SK-N-MC (cell line): ENCODE data around the gene DDI1.
"Not testable (repeated sequence)": the region's sequence is repeated elsewhere in the genome, so short reads cannot be mapped to it uniquely, and the experiment has no call there.

ENCODE experiments used
- DNase-seq: peaks from one replicate; pipeline ENCODE4 v3.0.0-alpha.2; 2011; ENCODE audit warnings: low read depth, low spot score
- H3K27ac ChIP-seq: fragments of 200-600 bp; sonication (generic); 2 replicates; pipeline ENCODE4 v1.5.1; 2016; ENCODE audit warnings: mixed run types
- H3K36me3 ChIP-seq: fragments of 200-600 bp; sonication (generic); 2 replicates; pipeline ENCODE4 v1.6.1; 2017; ENCODE audit warnings: antibody characterized with exemption, low read length, mixed read lengths; ENCODE audit not compliant: insufficient read depth
- H3K4me3 ChIP-seq: fragments of 200-600 bp; sonication (generic); 2 replicates; pipeline ENCODE4 v1.5.1; 2016
- H3K9ac ChIP-seq: fragments of 200-600 bp; sonication (generic); 2 replicates; pipeline ENCODE4 v1.8.0; 2017; ENCODE audit warnings: mixed run types, mixed read lengths; ENCODE audit not compliant: insufficient read length
- H3K9me3 ChIP-seq: fragments of 200-600 bp; sonication (generic); 2 replicates; pipeline ENCODE4 v1.6.1; 2017; ENCODE audit warnings: low read depth, mild to moderate bottlenecking, antibody characterized with exemption, low read length, moderate library complexity, mixed read lengths
- EZH2 ChIP-seq: fragments of 200-600 bp; sonication (generic); IDR thresholded peaks from one replicate; pipeline ENCODE4 v1.6.1; 2017; ENCODE audit warnings: antibody characterized with exemption
- FOXP2 ChIP-seq: optimal IDR thresholded peaks from 2 replicates; pipeline ENCODE3; 2011; ENCODE audit warnings: mild to moderate bottlenecking, moderate library complexity; ENCODE audit not compliant: insufficient read depth; ENCODE audit errors: extremely low read length, control extremely low read depth
- POLR2AphosphoS5 ChIP-seq: IDR thresholded peaks from 2 replicates; pipeline ENCODE4 v1.6.1; 2012; ENCODE audit warnings: mild to moderate bottlenecking, low read depth, low read length, borderline replicate concordance

DDI1 gene

DNA sequence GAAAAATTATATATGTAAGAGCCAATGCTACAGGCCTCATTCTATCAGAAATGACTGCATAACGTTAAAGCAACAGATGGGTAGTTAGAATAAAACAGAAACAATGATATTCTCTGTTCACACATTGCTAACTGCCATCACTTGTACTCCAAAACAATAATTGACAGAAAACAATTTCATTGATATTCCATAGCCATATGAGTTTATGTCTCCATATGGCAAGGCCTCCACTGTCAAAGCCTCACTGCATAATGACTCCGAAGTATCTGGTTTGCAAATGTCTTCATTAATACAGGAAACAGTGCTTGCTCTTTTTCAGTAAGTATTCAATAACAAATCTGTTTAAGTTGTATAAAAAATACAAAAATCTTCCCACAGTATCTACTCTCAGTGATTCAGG lies 9.9 kb downstream of the DDI1 start:
- no peak overlapping the region for H3K27ac ChIP-seq
- H3K36me3 ChIP-seq = no peaks in the 10 kb centered on the region
- H3K4me3 ChIP-seq = no peak overlapping the region
- TF ChIP-seq EZH2 = no peak
- TF ChIP-seq FOXP2 = no peak
- TF ChIP-seq POLR2AphosphoS5 = no peak
- DNase-seq = no peak
- H3K9me3 ChIP-seq = no peaks in the 10 kb centered on the region
- no peak overlapping the region for H3K9ac ChIP-seq

DNA sequence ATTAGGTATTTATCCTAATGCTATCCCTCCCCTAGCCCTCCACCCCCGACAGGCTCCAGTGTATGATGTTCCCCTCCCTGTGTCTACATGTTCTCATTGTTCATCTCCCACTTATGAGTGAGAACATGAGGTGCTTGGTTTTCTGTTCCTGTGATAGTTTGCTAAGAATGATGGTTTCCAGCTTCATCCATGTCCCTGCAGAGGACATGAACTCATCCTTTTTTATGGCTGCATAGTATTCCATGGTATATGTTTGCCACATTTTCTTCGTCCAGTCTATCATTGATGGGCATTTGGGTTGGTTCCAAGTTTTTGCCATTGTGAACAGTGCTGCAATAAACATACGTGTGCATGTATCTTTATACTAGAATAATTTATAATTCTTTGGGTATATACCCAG lies 10.4 kb downstream of the DDI1 start:
- H3K27ac ChIP-seq, H3K9me3 ChIP-seq, H3K9ac ChIP-seq, DNase-seq, H3K4me3 ChIP-seq, H3K36me3 ChIP-seq: not testable (repeated sequence)

DNA sequence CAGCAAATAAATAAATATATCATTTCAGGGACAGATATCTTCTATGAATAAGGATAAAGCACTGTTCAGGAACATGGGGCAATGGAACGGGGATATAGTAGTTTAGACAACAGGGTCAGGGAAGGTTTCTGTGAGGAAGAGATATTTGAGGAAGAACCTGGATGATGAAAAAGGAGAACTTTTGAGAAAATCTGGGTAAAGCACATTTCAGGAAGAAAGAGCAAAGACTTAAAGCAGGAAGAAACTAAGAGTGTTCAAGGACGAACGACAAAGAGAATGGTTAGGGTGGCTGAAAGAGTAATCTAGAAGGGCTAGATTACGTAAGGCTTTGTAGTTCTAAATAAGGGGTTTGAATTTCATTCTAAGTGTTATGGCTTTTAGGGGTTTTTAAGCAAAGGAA lies 12.7 kb downstream of the DDI1 start:
- Histone ChIP-seq H3K9me3 (no peaks in the 10 kb centered on the region), H3K4me3 (no peak overlapping the region), H3K9ac (no peak overlapping the region)

DNA sequence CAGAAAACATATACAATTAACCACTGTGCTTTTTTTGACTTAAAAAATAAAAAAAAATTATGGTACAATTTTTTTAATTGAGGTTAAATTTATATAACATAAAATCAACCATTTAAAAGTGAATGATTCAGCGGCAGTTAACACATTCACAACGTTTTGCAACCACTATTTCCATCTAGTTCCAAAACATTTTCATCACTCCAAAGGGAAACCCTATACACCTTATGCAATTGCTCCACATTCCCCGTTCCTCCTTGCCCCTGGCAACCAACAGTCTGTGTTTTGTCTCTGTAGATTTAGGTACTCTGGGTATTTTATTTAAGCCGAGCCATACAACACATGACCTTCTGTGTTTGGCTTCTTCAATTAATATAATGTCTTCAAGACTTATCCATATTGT lies 15.3 kb downstream of the DDI1 start:
- Histone ChIP-seq H3K4me3 (no peak overlapping the region), H3K27ac (no peak overlapping the region), H3K36me3 (no peaks in the 10 kb centered on the region), H3K9me3 (no peaks in the 10 kb centered on the region), H3K9ac (no peak overlapping the region)
- DNase-seq = no peak
- TF ChIP-seq FOXP2 (no peak), POLR2AphosphoS5 (no peak), EZH2 (no peak)

More for the DNA sequence above, 12.7 kb downstream of the DDI1 start:
- no peaks in the 10 kb centered on the region for H3K36me3 ChIP-seq
- no peak for DNase-seq
- TF ChIP-seq EZH2 (no peak), POLR2AphosphoS5 (no peak), FOXP2 (no peak)
- H3K27ac ChIP-seq = no peak overlapping the region

- DNase-seq = no peak
Observed at GRCh38 chr11:104053743-104054478, 17.5 kb downstream of the DDI1 start.

DNA sequence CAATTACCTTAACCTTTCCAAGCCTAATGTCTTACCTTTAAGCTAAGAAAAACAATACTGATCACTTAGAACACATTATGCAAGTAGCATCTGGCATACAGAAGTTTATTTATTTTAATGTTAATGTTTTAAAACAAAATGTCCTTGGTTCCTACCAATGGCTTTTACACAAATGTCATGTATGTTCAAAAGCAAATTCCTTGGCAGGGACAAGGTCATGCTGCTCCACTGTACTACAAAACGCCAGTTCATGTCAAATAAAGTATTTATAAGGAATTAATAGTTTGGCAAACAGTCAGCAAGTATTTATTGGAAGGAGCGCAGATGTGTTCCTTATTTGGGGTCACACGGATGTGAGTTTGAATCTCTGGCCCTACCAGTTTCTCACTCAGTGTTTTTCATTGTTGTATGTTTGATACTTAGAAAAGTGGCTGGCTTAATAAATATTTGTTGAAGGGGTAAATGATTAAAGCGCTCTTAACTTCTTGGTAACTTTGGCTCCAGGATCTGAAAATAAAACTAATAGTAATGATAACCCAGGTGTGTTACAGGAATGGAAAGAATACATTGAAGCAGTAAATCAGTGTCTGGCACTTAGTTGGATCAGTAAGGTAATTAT lies 18.6 kb downstream of the DDI1 start:
- Histone ChIP-seq H3K9me3 (no peaks in the 10 kb centered on the region), H3K4me3 (no peak overlapping the region), H3K36me3 (no peaks in the 10 kb centered on the region), H3K9ac (no peak overlapping the region), H3K27ac (no peak overlapping the region)
- DNase-seq = no peak
- TF ChIP-seq FOXP2 = no peak
- no peak for TF ChIP-seq EZH2
- TF ChIP-seq POLR2AphosphoS5 = no peak

More at GRCh38 chr11:104053743-104054478, 17.5 kb downstream of the DDI1 start:
- Histone ChIP-seq H3K4me3 (no peak overlapping the region), H3K36me3 (no peaks in the 10 kb centered on the region), H3K9me3 (no peaks in the 10 kb centered on the region), H3K9ac (no peak overlapping the region), H3K27ac (no peak overlapping the region)
- TF ChIP-seq FOXP2 = no peak
- TF ChIP-seq POLR2AphosphoS5 = no peak
- TF ChIP-seq EZH2 = no peak

- Histone ChIP-seq H3K36me3 (no peaks in the 10 kb centered on the region), H3K9me3 (no peaks in the 10 kb centered on the region), H3K9ac (no peak overlapping the region), H3K27ac (no peak overlapping the region), H3K4me3 (no peak overlapping the region)
- no peak for TF ChIP-seq POLR2AphosphoS5
- no peak for TF ChIP-seq EZH2
- no peak for TF ChIP-seq FOXP2
- no peak for DNase-seq
Observed at GRCh38 chr11:104055596-104055995, 19.2 kb downstream of the DDI1 start.

- Histone ChIP-seq H3K9me3 (no peaks in the 10 kb centered on the region), H3K27ac (no peak overlapping the region), H3K9ac (no peak overlapping the region), H3K36me3 (no peaks in the 10 kb centered on the region), H3K4me3 (no peak overlapping the region)
- no peak for TF ChIP-seq POLR2AphosphoS5
- TF ChIP-seq EZH2 = no peak
- no peak for TF ChIP-seq FOXP2
- no peak for DNase-seq
Observed at GRCh38 chr11:104057908-104058307, 21.5 kb downstream of the DDI1 start.

- no peak for DNase-seq
- no peaks in the 10 kb centered on the region for H3K9me3 ChIP-seq
- H3K36me3 ChIP-seq = no peaks in the 10 kb centered on the region
- H3K9ac ChIP-seq = no peak overlapping the region
- H3K27ac ChIP-seq = no peak overlapping the region
- TF ChIP-seq POLR2AphosphoS5 = no peak
- no peak for TF ChIP-seq EZH2
- TF ChIP-seq FOXP2 = no peak
- no peak overlapping the region for H3K4me3 ChIP-seq
Observed at GRCh38 chr11:104058680-104059079, 22.2 kb downstream of the DDI1 start.
